Measurements from ENCODE around the gene IGFN1.
"Not testable (repeated sequence)": the region's sequence is repeated elsewhere in the genome, so short reads cannot be mapped to it uniquely, and the experiment has no call there.

The IGFN1 gene

DNA sequence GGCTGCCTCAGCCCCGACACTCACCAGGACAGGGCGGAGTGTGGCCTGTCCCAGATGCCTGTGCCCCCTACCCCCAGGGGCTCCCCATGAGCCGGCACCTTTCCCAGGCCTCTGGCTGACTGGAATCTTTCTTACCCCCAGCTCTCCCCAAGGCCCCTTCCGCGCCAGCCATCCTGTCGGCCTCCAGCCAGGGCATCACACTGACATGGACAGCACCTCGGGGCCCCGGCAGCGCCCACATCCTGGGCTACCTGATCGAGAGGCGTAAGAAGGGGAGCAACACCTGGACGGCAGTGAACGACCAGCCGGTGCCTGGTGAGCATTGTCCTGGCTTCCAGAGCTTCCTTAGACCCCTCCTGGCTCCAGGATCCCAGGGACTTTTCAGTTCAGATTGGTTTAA, 26.5 kb downstream of the IGFN1 start:
- no peak for DNase-seq (ENCODE audit: low read depth, low spot score)

DNA sequence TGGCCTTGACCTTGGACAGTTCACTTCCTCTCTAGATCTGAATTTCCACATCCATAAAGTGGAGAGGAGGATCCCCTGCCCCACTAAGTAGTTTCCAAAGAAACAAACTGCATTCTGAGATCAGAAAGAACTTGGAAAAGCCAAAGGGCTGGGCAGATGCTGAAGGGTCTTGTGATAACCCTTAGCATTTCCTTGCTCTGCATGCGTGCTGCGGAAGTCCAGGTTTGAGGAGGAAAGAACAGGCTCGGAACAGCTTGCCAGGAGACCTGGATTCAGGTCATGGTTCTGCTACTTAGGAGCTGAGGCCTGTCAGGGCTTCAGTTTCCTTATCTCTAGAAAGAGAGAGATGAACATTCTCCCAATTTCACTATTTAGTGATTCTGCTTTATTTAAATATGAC, 27.2 kb downstream of the IGFN1 start:
- DNase-seq (ENCODE audit: low read depth, low spot score), result no peak

DNA sequence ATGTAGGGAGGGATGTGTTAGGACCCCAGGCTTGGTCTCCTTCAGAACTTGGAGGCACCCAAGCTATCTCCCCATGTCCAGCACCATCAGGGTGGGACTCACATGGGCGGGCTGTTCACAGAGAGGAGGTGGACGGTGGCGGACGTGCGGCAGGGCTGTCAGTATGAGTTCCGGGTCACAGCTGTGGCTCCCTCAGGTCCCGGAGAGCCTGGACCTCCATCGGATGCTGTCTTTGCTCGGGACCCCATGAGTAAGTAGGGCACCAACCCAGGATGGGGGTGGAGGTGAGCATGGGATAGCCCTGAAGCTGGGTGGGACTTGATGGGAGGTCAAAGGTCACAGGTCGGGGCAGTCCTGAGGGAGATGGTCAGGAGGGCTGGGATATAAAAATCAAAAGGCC, 27.8 kb downstream of the IGFN1 start:
- DNase-seq (ENCODE audit: low read depth, low spot score), result no peak

DNA sequence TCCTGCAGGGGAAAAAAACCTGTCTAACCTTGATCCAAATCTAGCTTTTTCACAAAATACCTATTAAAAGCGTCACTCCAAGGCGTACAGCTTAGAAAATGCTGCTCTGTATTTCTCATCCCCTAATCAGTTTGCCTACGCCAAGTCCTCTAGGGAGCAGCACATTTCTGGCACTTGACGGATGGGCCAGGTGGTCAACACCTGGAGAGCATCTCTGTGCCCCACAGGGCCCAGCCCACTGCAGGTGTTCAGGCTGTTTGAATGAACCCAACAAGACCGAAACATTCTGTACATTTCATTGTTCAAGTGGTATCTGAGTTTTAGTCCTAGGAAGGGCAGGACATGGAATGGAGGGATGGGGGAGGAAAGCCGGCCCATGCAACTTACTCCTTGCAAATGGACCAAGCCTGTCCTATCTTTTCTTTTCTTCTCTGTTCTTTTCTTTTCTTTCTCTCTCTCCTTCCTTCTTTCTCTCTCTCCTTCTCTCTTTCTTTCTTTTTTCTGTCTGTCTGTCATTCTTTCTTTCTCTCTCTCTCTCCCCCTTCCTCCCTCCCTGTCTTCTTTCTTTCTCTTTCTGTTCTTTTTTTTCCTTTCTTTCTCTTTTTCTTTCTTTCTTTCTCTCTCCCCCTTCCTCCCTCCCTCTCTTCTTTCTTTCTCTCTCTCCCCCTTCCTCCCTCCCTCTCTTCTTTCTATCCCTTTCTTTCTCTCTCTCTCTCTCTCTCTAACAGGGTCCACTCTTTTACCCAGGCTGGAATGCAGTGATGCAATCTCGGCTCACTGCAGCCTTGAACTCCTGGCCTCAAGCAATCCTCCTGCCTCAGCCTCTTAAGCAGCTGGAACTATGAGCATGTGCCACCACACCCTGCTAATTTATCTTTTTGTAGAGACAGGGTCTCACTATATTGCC, 29.1 kb downstream of the IGFN1 start:
- no peak for DNase-seq (ENCODE audit: low read depth, low spot score)

DNA sequence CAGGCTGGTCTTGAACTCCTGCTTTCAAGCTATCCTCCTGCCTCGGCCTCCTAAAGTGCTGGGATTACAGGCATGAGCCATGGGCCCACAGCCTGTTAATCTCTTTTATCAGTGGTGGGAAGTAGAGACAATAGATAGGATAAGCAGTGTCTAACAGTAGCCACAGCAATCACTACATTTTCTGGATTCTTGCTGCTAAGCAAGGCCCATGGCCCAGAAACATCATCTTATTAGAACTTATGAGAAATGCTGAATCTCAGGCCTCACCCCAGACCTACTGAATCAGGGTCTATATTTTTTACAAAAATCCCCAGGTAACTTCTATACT, 29.7 kb downstream of the IGFN1 start:
- no peak for DNase-seq (ENCODE audit: low read depth, low spot score)

DNA sequence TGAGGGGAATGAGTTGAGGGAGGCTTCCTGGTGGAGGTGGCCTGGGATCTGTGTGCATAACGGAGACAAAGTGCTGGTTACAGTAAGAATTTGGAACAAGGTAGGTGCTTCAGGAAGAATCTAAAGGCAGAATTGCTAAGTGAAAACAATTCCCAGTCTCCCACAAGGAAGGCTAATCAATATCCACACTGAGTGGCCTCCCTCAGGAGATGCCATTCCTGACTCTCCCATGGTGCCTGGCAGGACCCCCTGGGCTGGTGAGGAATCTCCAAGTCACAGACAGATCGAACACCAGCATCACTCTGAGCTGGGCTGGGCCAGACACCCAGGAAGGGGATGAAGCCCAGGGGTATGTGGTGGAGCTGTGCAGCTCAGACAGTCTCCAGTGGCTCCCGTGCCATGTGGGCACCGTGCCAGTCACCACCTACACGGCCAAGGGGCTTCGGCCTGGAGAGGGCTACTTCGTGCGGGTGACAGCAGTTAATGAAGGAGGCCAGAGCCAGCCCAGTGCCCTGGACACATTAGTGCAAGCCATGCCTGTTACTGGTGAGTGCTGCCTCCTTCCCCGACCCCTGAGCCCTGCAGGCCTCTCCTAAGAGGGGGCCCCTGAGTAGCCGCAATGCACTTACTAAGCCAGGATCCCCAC, 30.7 kb downstream of the IGFN1 start:
- DNase-seq (ENCODE audit: low read depth, low spot score), result no peak

DNA sequence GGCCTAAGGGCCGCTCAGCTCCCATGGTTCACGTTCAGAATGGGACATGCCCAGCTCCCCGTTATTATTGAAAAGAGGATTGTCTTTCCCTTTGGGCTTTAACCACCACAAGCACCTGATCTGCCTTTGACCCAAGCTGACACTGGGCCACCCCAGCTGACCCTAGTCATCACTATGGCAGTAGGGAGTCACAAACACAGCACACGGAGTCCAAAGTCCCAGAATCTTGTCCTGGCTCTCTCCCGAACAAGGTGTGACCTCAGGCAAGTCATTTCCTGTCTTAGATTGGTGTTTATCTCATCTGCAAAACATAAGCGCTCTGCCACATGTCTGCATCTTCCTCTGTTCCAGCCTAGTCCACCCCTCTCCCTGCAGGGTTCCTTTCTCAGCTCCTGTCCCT, 31.5 kb downstream of the IGFN1 start:
- DNase-seq (ENCODE audit: low read depth, low spot score), result peak; percentile 0

DNA sequence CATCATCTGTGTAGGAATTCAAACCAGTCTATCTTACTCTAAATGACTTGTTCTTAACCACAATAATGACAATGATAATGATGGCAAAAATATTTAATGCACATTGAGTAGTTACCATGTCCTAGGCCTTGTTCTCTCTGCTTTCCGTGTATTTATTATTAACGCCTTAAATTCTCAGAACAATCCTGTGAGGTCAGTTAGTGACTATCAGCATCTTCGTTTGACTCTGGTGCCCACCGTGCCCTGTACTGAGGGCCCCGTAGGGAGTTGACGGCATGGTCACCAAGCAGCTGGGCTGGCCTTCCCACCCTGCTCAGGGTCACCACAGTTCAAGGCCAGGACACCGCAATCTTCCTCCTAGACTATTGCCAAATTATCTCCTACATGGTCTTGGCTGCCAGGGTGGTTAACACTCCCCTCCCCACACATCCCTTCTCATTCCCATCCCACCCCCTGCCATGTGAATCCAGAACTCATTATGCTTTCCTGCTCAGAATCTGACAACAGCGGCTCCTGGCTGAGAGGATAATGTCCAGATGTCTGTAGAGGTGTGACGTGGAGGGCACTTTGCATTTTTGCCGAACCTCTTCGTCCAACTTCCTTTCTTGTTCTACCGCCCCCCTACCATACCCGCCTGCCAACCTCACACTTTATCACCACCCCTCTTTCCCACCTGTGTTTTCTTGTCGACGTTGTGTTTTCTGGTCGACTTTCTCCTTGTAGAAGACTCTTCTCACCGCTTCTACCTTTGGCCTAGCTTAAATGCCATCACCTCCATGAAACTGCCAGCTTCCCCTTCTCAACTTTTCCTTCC, 33.4 kb downstream of the IGFN1 start:
- DNase-seq (ENCODE audit: low read depth, low spot score), result no peak

DNA sequence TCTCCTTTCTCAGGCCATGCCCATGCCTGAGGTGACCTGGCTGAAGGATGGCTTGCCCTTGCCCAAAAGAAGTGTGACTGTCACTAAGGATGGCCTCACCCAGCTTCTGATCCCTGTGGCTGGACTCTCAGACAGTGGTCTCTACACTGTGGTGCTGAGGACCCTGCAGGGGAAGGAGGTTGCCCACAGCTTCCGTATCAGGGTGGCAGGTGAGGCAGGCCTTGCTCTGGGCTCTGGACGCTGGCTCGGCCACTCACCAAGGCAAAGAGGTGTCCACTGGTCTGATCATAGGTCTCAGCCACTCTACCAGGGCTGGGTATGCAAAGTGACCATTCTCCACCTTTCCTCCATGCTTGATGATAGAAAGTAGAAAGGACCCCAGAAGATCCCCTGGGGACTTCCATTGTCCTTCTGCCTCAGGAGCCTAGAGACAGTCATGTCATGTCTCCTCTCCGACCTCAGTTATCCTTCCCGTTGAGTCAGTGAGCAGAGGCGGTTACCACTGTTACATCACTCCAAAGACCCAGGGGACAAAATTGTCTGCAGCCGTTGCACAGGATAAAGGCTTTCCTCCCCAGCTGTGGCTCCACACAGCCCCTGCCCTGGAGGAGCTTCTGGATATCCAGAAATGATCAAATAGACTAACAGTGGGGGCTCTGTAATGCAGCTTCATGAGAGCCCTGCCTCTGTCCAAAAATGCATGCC, 34.2 kb downstream of the IGFN1 start:
- DNase-seq (ENCODE audit: low read depth, low spot score), result no peak

DNA sequence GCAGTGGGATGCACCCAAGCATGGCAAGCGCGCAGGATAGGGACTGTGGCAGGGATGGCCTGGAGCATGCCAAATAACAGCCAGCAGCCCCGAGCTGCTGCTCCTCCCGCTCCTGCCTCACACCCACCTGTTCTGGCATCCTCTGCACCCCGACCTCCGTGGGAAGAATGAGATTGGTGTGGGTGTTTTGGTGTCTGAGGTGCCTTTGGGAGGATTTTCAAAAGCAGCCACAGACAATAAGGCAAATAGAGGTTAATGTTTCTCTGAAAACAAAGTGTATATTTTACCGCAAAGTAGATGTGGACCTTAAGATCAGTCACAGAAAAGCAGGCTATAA, 35.5 kb downstream of the IGFN1 start:
- no peak for DNase-seq (ENCODE audit: low read depth, low spot score)

DNA sequence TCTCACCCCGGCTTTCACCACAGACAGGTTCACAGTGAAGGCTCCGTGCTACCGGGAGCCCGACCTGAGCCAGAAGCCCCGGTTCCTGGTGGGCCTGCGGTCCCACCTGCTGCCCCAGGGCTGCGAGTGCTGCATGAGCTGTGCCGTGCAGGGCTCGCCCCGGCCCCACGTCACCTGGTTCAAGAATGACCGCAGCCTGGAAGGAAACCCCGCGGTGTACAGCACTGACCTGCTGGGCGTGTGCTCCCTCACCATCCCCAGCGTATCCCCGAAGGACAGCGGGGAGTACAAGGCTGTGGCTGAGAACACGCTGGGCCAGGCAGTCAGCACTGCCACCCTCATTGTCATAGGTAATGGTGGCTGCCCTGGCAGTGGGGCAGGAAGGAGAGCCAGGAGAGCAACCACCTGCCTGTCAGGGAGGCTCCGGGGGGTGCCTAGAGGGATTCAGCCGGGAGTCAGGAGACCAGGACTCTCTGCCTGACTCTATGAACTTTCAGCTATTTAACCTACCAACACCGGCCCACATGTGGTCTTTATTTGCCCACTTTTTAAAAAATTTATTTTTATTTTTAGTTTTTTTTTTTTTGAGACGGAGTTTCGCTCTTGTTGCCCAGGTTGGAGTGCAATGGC, 36.4 kb downstream of the IGFN1 start:
- DNase-seq (ENCODE audit: low read depth, low spot score), result peak; percentile 1

DNA sequence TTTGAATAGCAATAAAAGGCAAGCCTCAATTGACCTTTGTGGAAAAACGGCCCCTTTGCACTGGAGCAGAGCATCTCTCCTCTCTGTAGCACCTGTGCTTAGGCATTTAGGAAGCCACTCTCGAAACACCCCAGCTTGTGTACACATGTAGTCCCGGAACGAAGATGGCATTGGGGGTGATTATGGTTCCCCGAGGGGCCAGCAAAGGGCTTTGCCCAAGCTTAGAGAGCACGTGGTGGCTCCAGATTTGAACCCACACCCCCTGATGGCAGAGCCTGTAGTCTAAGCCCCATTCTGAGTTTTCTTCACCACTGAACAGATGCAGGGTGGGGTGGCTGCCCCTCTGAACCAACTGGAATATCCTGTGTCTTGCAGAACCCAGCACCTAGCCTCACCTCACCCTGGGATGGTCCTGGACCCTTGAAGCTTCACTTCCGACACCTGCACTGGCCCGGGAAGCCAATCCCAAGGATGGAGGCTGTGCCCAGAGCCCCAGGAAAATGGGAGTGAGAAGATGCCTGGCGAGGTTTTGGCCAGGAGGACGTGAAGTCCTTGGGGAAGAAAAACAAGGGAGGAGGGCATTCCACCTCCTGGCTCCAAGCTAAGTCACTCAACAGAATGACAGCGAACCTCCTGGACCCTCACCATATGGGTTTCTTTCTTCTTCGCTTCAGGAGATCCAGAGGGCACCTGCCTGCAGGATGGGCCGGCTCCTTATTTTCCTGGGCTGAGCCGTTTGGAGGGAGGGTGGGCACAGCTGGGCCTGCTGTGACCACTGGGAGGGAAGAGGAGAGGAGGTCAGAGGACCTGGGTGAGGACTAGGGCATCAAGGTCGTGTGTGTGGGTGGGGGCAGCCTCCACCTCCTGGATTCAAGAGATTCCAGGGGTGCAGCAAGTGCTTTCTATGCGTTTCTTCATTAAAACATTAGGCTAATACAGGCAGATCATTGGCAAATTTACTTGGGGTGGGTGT, 37.7 kb downstream of the IGFN1 start:
- peak; percentile 0 for DNase-seq (ENCODE audit: low read depth, low spot score)

DNA sequence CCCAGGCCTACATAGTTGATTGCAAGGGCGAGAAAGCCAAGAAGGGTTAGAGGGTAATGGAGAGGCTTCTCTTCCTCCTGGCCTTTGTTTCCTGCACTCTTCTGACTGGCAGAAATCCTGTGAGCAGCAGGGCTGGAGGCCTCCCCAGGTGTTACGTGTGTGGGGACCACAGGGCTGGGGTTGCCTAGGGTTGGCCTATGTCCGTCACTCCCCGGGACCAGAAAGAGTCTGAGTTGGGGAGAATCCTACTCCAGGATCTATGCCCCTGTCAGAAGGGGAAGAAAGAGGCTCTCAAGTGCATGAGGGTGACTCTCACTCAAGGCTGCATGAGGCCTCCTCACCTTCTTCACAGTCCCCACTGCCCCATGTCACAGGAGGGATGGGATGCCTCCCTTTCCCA, 38.5 kb downstream of the IGFN1 start:
- no peak for DNase-seq (ENCODE audit: low read depth, low spot score)

DNA sequence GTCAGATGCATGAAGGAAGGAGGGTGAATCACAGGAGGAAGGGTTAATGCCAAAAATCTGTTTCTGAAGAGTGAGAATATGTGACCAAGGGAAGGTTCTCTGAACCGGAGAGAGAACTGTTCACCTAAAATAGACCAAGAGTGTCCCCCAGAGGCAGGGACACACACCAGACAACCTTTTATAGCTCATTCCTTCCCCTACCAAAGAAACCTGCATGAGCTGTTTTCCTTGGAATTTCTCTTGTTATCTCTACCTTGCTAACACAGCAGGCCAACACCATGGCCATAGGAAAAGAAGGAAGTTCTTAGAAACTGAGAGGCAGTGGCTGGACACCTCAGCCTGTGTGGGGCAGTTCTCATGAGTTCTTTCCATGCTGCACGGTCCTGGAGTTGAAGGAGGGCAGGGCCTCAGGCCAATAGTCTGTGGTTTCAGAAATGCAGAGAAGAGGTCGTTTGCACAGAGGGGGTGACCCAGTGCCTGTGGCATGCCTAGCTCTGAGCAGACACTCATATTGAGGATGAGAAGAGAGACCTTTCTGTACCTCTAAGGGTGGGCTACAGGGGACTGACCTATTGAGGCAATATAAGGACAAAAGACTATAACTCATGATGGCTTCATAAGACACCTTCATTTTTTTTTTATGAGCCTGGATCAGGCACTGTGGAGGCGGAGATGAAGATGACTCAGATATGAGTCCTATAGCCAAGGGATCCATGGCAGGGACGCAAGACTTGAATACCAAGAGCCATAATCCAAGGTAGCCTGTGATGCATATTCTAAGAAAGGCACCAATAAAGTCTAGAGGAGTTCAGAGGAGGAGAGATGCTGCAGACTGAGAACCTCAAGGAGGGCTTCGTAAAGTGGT, 39.4 kb downstream of the IGFN1 start:
- DNase-seq (ENCODE audit: low read depth, low spot score), result peak; percentile 61

DNA sequence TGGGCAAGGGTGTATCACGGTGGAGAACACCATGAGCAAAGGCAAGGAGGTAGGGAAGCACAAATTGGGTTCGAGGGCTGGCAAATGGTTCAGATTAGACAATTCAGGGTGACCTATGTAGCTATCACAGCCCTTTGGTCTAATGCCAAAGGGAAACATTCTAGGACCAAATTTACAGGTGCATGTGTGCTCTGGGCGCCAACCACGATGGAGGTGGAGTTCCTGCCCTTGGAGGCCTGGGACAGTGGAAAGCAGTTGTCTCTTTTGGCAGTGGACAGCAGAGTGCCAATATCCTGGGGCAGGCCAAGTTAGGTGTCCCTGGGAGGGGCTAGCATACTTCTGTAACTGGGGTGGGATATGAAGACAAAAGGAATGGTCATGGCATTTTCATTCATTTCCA, 40.1 kb downstream of the IGFN1 start:
- DNase-seq (ENCODE audit: low read depth, low spot score), result no peak

DNA sequence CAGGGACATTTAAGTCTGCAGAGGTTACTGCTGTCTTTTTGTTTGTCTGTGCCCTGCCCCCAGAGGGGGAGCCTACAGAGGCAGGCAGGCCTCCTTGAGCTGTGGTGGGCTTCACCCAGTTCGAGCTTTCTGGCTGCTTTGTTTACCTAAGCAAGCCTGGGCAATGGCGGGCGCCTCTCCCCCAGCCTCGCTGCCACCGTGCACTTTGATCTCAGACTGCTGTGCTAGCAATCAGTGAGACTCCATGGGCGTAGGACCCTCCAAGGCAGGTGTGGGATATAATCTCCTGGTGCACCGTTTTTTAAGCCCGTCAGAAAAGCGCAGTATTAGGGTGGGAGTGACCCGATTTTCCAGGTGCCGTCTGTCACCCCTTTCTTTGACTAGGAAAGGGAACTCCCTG, 49.0 kb downstream of the IGFN1 start:
- not testable (repeated sequence) for DNase-seq (ENCODE audit: low read depth, low spot score)

DNA sequence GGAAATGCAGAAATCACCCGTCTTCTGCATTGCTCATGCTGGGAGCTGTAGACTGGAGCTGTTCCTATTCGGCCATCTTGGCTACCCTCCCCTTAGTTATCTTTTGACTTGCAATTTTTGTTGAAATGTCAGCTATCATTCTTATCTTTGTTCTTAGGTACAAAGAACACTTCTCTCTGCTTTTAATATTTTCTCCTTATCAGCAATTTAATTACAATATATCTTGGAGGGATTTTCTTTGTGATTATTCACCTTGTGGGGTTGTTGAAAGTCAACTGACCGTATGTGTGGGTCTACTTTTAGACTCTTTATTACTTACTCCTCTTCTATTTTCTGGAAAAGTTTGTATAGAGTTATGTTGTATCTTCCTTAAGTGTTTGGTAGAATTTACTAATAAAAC, 49.5 kb downstream of the IGFN1 start:
- no peak for DNase-seq (ENCODE audit: low read depth, low spot score)

DNA sequence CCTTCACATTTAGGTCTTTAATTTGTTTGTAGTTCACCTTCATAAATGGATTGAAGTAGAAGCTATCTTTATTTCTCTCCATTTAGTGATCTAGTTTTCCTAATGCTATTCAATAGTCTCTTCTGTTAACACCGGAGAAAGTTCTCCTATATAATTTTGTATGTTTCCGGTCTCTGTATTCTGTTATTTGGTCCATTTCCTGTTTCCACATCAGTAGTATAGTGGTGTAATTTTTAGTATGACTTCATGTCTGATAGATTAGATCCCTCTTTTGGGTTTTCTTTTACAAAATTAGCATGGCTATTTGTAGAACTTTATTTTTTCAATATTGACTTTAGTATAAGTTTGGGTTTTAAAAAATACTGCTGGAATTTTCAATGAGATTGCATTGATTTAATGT, 51.1 kb downstream of the IGFN1 start:
- no peak for DNase-seq (ENCODE audit: low read depth, low spot score)

DNA sequence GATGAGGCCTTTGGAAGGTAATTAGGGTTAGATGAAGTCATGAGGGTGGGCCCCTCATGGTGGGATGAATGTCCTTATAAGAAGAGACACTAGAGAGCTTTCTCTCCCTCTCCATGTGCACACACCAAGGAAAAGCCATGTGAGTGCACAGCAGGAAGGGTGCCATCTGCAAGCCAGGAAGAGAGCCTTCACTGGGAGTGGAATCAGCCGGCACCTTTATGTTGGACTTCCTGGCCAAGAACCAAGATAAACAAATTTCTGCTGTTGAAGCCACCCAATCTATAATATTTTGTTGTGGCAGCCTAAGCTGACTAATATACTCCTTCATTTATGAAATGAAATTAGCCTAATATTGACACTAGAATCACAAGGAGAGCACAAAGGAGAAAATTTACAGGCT, 54.5 kb downstream of the IGFN1 start:
- no peak for DNase-seq (ENCODE audit: low read depth, low spot score)

All from ELF-1 (cell line).